ENCODE data around the gene CMTM3. TPM values are rescaled to one million over a fixed set of nuclear protein-coding genes. Genes with fewer than 3 reads are reported as not detected.
"Not testable (repeated sequence)": the region's sequence is repeated elsewhere in the genome, so short reads cannot be mapped to it uniquely, and the experiment has no call there.

Gene CMTM3
- polyA plus RNA-seq, 1 of the 3 experiments (the other 2 are of a cell fraction): 69.4 TPM

DNA sequence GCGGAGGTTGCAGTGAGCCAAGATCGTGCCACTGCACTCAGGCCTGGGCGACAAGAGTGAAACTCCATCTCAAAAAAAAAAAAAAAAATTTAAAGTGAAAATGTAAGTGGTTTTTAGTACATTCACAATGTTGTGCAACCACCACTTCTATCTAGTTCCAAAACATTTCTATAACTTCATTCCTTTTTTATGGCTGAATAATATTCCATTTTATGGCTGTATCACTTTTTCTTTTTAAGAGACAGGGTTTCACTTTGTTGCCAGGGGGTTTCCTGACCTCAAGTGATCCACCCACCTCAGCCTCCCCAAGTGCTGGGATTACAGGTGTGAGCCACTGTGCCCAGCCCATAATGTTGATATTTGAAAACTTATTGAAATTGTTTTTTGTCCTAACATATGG, 11.7 kb upstream of the CMTM3 start:
- WGBS (ENCODE audit: low lambda C conversion rate): 96% methylated on average over 3 of the region's 3 CpGs
- no peaks in the 10 kb centered on the region for H3K36me3 ChIP-seq (replicated peaks in 1 of 2; ENCODE audit: control insufficient read depth in 1 of 2, insufficient read depth in 2 of 2, low read length in 1 of 2)
- H3K27me3 ChIP-seq (ENCODE audit: insufficient read depth): no peaks in the 10 kb centered on the region
- H3K4me1 ChIP-seq (ENCODE audit: control insufficient read depth in 1 of 2, insufficient read depth in 2 of 2, low read depth in 1 of 2, low read length in 1 of 2): no peaks in the 10 kb centered on the region
- no peak overlapping the region for H3K27ac ChIP-seq (ENCODE audit: low read depth in 2 of 2, low read length in 1 of 2)
- H2AFZ ChIP-seq (ENCODE audit: low read depth): no peak overlapping the region
- POLR2A ChIA-PET: no interaction called here
- H3K4me2 ChIP-seq: no peak overlapping the region
- no peaks in the 10 kb centered on the region for H3K79me2 ChIP-seq (ENCODE audit: insufficient read depth)
- H4K20me1 ChIP-seq (ENCODE audit: insufficient read depth): no peaks in the 10 kb centered on the region
- no peaks in the 10 kb centered on the region for H3K9me3 ChIP-seq
- CTCF ChIA-PET: interaction anchor here (1.0 kb wide), 1 partner anchor 16 kb away, joined by 3 read pairs; no protein-coding TSS in a partner anchor
- no peak overlapping the region for H3K9ac ChIP-seq
- no peak for DNase-seq
- TF ChIP-seq SIN3A (IDR thresholded peaks at IDR 0.05; ENCODE audit: borderline replicate concordance, low read depth, low read length) (no peak), CTCF (IDR thresholded peaks at IDR 0.05) (no peak), USF1 (IDR thresholded peaks at IDR 0.05; ENCODE audit: borderline replicate concordance, low read depth) (no peak), JUND (IDR thresholded peaks at IDR 0.05) (no peak), EP300 (IDR thresholded peaks at IDR 0.05; ENCODE audit: borderline replicate concordance in 1 of 2, low read depth in 1 of 2, low read length in 1 of 2) (no peak), RFX5 (IDR thresholded peaks at IDR 0.05; ENCODE audit: low read length) (no peak), MEF2A (IDR thresholded peaks at IDR 0.05; ENCODE audit: borderline replicate concordance, low read depth) (no peak), TAF1 (IDR thresholded peaks at IDR 0.05; ENCODE audit: borderline replicate concordance, low read depth, low read length) (no peak), YY1 (IDR thresholded peaks at IDR 0.05; ENCODE audit: low read depth) (no peak)
- H3K9me2 ChIP-seq: no peaks in the 10 kb centered on the region
- no peak overlapping the region for H3K4me3 ChIP-seq (ENCODE audit: low read depth in 2 of 2, low read length in 1 of 2)
- H3F3A ChIP-seq (replicated peaks; ENCODE audit: insufficient read depth): no peaks in the 10 kb centered on the region

GRCh38 chr16:66594739-66595138, 9.8 kb upstream of the CMTM3 start:
- DNase-seq: no peak
- ChIA-PET CTCF (interaction anchor here (1.1 to 1.4 kb wide), 3 partner anchors 14 to 300 kb away, joined by 3 to 6 read pairs (median 3); no protein-coding TSS in a partner anchor), POLR2A (no interaction called here)
- Histone ChIP-seq H4K20me1 (ENCODE audit: insufficient read depth) (no peaks in the 10 kb centered on the region), H3K9ac (no peak overlapping the region), H3K9me2 (no peaks in the 10 kb centered on the region), H3K27ac (ENCODE audit: low read depth in 2 of 2, low read length in 1 of 2) (no peak overlapping the region), H3K9me3 (no peaks in the 10 kb centered on the region), H3K4me3 (ENCODE audit: low read depth in 2 of 2, low read length in 1 of 2) (no peak overlapping the region), H2AFZ (ENCODE audit: low read depth) (no peak overlapping the region), H3K4me2 (no peak overlapping the region), H3K36me3 (replicated peaks in 1 of 2; ENCODE audit: control insufficient read depth in 1 of 2, insufficient read depth in 2 of 2, low read length in 1 of 2) (no peaks in the 10 kb centered on the region), H3K27me3 (ENCODE audit: insufficient read depth) (no peaks in the 10 kb centered on the region), H3K4me1 (ENCODE audit: control insufficient read depth in 1 of 2, insufficient read depth in 2 of 2, low read depth in 1 of 2, low read length in 1 of 2) (no peaks in the 10 kb centered on the region), H3K79me2 (ENCODE audit: insufficient read depth) (no peaks in the 10 kb centered on the region), H3F3A (replicated peaks; ENCODE audit: insufficient read depth) (no peaks in the 10 kb centered on the region)
- 72% methylated on average over 7 of the region's 7 CpGs for WGBS (ENCODE audit: low lambda C conversion rate)
- TF ChIP-seq, protein P1, sequence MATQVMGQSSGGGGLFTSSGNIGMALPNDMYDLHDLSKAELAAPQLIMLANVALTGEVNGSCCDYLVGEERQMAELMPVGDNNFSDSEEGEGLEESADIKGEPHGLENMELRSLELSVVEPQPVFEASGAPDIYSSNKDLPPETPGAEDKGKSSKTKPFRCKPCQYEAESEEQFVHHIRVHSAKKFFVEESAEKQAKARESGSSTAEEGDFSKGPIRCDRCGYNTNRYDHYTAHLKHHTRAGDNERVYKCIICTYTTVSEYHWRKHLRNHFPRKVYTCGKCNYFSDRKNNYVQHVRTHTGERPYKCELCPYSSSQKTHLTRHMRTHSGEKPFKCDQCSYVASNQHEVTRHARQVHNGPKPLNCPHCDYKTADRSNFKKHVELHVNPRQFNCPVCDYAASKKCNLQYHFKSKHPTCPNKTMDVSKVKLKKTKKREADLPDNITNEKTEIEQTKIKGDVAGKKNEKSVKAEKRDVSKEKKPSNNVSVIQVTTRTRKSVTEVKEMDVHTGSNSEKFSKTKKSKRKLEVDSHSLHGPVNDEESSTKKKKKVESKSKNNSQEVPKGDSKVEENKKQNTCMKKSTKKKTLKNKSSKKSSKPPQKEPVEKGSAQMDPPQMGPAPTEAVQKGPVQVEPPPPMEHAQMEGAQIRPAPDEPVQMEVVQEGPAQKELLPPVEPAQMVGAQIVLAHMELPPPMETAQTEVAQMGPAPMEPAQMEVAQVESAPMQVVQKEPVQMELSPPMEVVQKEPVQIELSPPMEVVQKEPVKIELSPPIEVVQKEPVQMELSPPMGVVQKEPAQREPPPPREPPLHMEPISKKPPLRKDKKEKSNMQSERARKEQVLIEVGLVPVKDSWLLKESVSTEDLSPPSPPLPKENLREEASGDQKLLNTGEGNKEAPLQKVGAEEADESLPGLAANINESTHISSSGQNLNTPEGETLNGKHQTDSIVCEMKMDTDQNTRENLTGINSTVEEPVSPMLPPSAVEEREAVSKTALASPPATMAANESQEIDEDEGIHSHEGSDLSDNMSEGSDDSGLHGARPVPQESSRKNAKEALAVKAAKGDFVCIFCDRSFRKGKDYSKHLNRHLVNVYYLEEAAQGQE (IDR thresholded peaks at IDR 0.05; ENCODE audit: low read depth, low read length): no peak
- TF ChIP-seq NFIC (IDR thresholded peaks at IDR 0.05; ENCODE audit: borderline replicate concordance) (no peak), FOXJ3 (CRISPR knock-in tag; IDR thresholded peaks at IDR 0.05) (no peak), NRF1 (IDR thresholded peaks at IDR 0.05; ENCODE audit: low read depth, low read length) (no peak), SMC3 (IDR thresholded peaks at IDR 0.05; ENCODE audit: low read depth, low read length) (no peak), IRF3 (IDR thresholded peaks at IDR 0.05; ENCODE audit: low read depth, low read length) (no peak), RFX5 (IDR thresholded peaks at IDR 0.05; ENCODE audit: low read length) (no peak), EP300 (IDR thresholded peaks at IDR 0.05; ENCODE audit: borderline replicate concordance in 1 of 2, low read depth in 1 of 2, low read length in 1 of 2) (no peak)

- H3K4me3 ChIP-seq (ENCODE audit: low read depth in 2 of 2, low read length in 1 of 2); H3F3A ChIP-seq (replicated peaks; ENCODE audit: insufficient read depth); H3K27me3 ChIP-seq (ENCODE audit: insufficient read depth); H2AFZ ChIP-seq (ENCODE audit: low read depth); H4K20me1 ChIP-seq (ENCODE audit: insufficient read depth); H3K9me2 ChIP-seq; H3K27ac ChIP-seq (ENCODE audit: low read depth in 2 of 2, low read length in 1 of 2); DNase-seq; H3K79me2 ChIP-seq (ENCODE audit: insufficient read depth); H3K9me3 ChIP-seq; H3K4me2 ChIP-seq; H3K36me3 ChIP-seq (replicated peaks in 1 of 2; ENCODE audit: control insufficient read depth in 1 of 2, insufficient read depth in 2 of 2, low read length in 1 of 2); H3K4me1 ChIP-seq (ENCODE audit: control insufficient read depth in 1 of 2, insufficient read depth in 2 of 2, low read depth in 1 of 2, low read length in 1 of 2); H3K9ac ChIP-seq: not testable (repeated sequence)
- 94% methylated on average over 4 of the region's 4 CpGs for WGBS (ENCODE audit: low lambda C conversion rate)
- ChIA-PET POLR2A (interaction anchor here (0.6 kb wide), 1 partner anchor 1246 kb away, joined by 3 read pairs; the partner anchor contains the start of gene THAP11), CTCF (interaction anchor here (0.7 kb wide), 1 partner anchor 8 kb away, joined by 4 read pairs; the partner anchor contains the start of gene CMTM3)
Observed at GRCh38 chr16:66596559-66596958, 7.9 kb upstream of the CMTM3 start.

Measured in SK-N-SH (cell line).